Suprapubic skin (tissue), 3 donors: ENCODE results near the gene YARS1.

Experiments used
- CTCF ChIP-seq, 2 donors: fragments of 200-600 bp in 1 of 2; fragments of 450-650 bp in 1 of 2; sonication (generic) in 1 of 2; IDR thresholded peaks; one replicate each; pipeline ENCODE4 v1.5.1; 2016 to 2019; ENCODE audit warnings: antibody characterized with exemption in 2 of 2, mild to moderate bottlenecking in 1 of 2, moderate library complexity in 1 of 2
- POLR2AphosphoS5 ChIP-seq, 3 donors: sonication (generic); formaldehyde crosslinking; IDR thresholded peaks; one replicate each; pipeline ENCODE4 v1.6.1; 2017; ENCODE audit warnings: antibody characterized with exemption in 3 of 3

GRCh38 chr1:32733582-32734321 lies 83.4 kb downstream of the YARS1 start:
- TF ChIP-seq POLR2AphosphoS5 (IDR thresholded peaks at IDR 0.05) (no peak), CTCF (IDR thresholded peaks at IDR 0.05) (no peak)
